K562 treated with DMSO at 1 percent for 48 hours (cell line): ENCODE results near the gene CLDN7. TPM values are rescaled to one million over a fixed set of nuclear protein-coding genes. Genes with fewer than 3 reads are reported as not detected.

Experiments used
- total RNA-seq: library from RNA; unstranded; fragments of 300-600 nt; gene quantifications from 2 replicates; pipeline ENCODE4 v1.2.3, GENCODE V29; 2022; ENCODE audit warnings: low replicate concordance; ENCODE audit errors: extremely low read depth

CLDN7 gene, protein sequence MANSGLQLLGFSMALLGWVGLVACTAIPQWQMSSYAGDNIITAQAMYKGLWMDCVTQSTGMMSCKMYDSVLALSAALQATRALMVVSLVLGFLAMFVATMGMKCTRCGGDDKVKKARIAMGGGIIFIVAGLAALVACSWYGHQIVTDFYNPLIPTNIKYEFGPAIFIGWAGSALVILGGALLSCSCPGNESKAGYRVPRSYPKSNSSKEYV
- not detected in 2 replicates for total RNA-seq

GRCh38 chr17:7262192-7262934 lies at the start of gene CLDN7:
TSS of gene CLDN7 (minus strand) at chr17:7262478. CDS start at chr17:7262043, 435 bp downstream.

DNA sequence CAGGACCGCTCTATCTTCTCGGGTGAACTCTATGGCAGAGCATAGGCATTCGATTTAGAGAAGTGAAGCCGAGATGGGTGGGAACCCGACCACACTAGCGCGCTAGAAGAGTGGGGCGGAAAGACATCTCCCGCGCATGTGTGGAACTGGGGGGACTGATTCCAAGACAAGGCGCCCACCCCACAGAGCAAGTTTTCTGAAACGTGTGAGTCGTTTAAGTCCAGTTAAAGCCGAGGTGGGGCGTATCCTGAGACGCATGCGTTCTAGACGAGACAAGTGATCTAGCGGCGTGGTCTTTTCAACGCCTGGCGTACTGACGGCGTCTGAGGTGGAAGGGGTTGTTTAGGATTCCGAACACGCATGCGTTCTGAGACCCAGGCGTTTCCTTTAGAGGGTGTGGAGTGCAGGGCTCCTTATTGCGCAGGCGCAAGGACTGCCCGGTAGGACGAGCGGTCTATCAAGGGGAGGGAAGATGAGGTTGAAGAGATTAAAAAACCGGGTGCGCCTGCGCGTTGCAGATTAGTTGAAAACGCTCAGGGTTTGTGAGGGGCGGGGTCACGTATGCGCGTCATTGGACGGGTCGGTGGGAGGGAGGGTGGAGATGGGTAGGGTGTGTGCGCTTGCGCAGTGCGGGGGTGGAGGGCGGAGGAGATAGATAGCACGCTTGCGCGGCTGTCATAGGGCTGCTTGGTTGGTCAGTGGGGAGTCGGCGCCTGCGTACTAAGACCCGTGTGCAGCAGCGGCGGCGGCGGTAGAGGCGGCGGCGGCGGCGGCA lies 44.8 kb upstream of the CLDN7 start, which contains the start of gene EIF5A:
EIF5A (plus strand) TSS at position 718 of the 775 bp plus-strand sequence. CDS start 2,008 bp downstream, outside the sequence.

DNA sequence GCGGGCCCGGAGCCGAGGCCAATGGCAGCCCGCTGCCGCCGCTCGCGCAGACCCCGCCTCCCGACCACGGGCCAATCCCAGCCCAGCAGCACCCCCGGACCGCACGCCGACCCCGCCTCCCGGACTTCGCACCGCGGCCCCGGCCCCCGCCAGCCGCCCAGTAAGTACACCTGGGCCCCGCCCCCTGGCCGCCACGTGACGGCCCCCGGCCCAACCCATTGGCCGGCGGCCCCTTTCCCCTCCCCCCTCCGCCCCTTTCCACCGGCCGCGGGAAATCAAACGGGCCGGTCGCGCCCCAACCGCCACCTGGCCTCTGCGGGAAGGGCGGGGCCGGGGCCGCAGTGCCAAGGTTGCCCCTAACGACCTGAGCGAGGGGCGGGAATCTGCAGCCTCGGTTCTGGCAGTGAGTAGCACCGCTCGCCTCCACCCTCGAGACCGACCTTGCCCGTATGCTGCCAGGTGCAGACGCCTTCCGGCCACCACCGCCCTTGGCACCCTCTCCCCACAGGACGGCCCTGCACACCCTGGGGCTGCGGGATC lies 32.4 kb upstream of the CLDN7 start, which contains the start of gene YBX2:
YBX2 (minus strand) TSS at position 26 of the 540 bp plus-strand sequence. CDS start 139 bp downstream, outside the sequence.

DNA sequence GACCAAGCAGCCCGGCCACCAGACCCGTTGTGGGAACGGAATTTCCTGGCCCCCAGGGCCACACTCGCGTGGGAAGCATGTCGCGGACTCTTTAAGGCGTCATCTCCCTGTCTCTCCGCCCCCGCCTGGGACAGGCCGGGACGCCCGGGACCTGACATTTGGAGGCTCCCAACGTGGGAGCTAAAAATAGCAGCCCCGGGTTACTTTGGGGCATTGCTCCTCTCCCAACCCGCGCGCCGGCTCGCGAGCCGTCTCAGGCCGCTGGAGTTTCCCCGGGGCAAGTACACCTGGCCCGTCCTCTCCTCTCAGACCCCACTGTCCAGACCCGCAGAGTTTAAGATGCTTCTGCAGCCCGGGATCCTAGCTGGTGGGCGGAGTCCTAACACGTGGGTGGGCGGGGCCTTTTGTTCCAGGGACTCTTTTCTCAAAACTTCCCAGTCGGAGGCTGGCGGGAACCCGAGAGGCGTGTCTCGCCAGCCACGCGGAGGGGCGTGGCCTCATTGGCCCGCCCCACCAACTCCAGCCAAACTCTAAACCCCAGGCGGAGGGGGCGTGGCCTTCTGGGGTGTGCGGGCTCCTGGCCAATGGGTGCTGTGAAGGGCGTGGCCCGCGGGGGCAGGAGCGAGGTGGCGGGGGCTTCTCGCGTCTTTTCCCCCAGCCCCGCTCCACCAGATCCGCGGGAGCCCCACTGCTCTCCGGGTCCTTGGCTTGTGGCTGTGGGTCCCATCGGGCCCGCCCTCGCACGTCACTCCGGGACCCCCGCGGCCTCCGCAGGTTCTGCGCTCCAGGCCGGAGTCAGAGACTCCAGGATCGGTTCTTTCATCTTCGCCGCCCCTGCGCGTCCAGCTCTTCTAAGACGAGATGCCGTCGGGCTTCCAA lies 19.0 kb upstream of the CLDN7 start, which contains the start of gene SLC2A4:
SLC2A4 (plus strand) TSS at position 645 of the 879 bp plus-strand sequence; CDS start at position 862, 217 bp downstream.

GRCh38 chr17:7252176-7253043 lies 9.9 kb downstream of the CLDN7 start, which contains the start of gene ELP5:
TSS of gene ELP5 (plus strand) at chr17:7252215. CDS start at chr17:7252551, 336 bp downstream.

GRCh38 chr17:7251661-7252175 lies 10.6 kb downstream of the CLDN7 start, which contains the start of gene CTDNEP1:
TSS of gene CTDNEP1 (minus strand) at chr17:7251734. CDS start at chr17:7251296, 438 bp downstream.

GRCh38 chr17:7241783-7242716 lies 20.2 kb downstream of the CLDN7 start, which contains the start of gene GABARAP:
TSS of gene GABARAP (minus strand) at chr17:7242449. CDS start at chr17:7242330, 119 bp downstream.

DNA sequence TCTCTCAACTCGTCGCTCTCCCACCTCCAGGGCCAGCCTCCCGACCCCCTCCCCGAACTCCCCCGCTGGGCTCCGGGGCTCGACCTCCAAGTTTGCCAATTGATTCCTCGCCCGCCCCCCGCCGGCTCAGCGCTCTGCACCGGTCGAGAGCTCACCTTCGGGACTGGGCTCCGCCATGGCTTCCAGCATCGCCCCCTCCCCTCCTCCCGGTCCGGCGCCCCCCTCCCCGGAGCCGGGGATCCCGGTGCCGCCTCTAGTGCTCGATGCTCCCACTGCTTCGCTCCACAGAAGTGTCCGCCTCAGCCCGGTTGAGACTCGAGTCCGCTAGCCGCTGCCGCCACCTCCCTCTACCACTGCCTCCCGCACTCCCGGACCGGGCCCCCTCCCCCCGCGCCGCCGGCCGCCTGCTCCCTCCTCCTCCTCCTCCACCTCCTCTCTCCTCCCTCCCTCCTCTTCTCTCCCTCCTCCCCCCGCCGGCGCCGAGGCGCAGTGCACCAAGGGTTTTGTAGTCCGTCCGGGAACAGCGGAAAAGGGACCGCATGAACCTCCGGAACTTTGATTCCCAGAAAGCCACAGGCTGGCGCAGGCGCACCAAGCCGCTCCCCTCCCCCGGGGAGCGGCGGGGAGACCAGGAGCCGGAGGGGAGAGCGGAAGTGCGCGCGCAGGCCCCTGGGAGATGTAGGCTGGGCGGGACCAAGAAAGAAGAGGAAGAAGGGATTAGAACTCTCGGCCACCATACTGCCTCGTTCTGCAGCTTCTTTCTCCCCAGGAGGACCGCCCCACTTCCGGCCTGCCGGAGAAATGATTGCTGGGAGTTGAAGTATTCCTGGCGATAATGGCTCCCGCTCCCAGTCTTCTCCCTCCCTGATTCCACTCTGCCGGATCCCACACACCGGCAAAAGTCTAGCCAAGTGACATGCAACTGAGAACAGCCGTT lies 22.9 kb downstream of the CLDN7 start, which contains the start of gene PHF23:
PHF23 (minus strand) TSS at position 367 of the 937 bp plus-strand sequence; CDS start at position 189, 178 bp downstream.

DNA sequence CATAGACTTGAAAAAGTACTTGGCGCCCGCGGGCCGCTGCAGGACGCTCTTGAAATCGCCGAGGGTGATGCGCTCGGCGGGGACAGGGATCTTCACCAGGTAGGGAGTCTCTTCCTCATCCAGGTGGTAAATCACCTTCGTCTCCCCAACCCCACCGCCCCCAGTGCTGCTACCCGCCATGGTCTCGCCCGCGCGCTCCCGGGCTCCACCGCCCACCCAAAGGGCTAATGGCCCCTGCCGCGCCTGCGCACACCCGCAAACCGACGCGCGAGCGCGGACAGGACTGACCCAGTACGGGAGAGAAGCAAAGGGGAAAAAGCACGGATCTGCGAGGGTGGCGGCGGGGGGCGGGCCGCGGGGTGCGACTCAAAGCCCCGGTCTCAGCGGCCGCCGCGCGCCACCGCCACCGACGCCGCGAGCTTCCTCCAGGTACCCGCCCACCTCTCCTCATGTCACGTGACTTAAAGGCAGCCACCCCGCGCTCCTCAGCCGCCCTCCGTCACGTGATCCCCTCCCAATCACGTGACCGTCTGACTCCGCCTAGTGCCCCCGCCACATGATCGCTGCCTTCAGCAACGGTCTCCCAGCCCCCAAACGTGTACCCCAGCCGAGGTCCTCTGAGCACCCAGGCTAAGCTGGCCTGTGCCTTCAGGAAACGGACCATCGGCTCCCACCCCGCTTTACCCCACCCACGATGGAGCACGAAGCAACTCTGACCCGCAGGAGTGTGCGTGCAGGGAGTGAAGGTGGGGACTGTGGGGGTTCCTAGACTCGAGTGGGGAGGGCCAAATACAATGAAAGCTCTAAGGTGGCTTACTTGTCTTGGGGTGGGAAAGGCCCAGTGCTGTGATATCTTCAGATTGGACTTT lies 28.0 kb downstream of the CLDN7 start, which contains the start of gene DVL2:
DVL2 (minus strand) TSS at position 435 of the 869 bp plus-strand sequence; CDS start at position 180, 255 bp downstream.

DNA sequence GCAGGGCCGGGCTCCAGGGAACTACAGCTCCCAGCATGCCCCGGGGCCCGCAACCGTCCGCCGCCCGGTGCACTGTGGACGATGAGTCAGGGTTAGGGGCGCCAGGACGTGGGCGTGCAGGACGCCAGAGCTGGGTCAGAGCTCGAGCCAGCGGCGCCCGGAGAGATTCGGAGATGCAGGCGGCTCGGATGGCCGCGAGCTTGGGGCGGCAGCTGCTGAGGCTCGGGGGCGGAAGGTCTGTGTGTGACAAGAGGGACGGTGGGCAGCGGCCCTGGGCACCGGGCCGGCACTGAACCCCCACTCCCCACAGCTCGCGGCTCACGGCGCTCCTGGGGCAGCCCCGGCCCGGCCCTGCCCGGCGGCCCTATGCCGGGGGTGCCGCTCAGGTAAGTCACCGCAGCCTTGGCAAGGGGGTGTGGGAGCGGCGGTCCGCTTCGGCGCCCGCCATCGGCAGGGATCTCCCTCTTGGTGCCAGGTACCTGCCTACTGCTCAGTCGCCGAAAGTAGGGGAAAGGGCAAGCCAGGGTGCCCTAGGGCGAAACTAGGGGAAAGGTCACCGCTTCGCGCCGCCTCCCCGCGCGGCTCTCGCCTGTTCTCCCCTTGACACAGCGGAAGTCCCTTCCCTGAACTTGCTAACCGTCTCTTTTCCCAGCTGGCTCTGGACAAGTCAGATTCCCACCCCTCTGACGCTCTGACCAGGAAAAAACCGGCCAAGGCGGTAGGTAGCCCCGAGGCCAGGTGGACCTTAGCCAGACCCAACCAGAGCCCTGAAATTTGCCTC lies 42.3 kb downstream of the CLDN7 start, which contains the start of the genes ACADVL and DLG4:
ACADVL (plus strand) TSS at position 127 of the 781 bp plus-strand sequence; CDS start at position 174, 47 bp downstream.
DLG4 (minus strand) TSS at position 25 of the 781 bp plus-strand sequence.

Other genes with a start within 250 kb of the CLDN7 start
- gene RNASEK, start 249.9 kb downstream of the CLDN7 start, total RNA-seq: not detected in 2 replicates
- not detected in 2 replicates for gene BCL6B, start 239.4 kb downstream of the CLDN7 start, total RNA-seq
- not detected in 2 replicates for gene SLC16A13, start 226.5 kb downstream of the CLDN7 start, total RNA-seq
- not detected in 2 replicates for gene SLC16A11, start 218.4 kb downstream of the CLDN7 start, total RNA-seq
- gene CLEC10A, start 182.2 kb downstream of the CLDN7 start, total RNA-seq: not detected in 2 replicates
- gene ASGR2, start 147.7 kb downstream of the CLDN7 start, total RNA-seq: not detected in 2 replicates
- gene ASGR1, start 83.1 kb downstream of the CLDN7 start, total RNA-seq: not detected in 2 replicates
- not detected in 2 replicates for gene DLG4, start 42.6 kb downstream of the CLDN7 start, total RNA-seq
- gene ACADVL, start 42.5 kb downstream of the CLDN7 start, total RNA-seq: 648 TPM in 1 of 2 replicates, not detected in the other
- not detected in 2 replicates for gene DVL2, start 28.0 kb downstream of the CLDN7 start, total RNA-seq
- gene PHF23, start 23.0 kb downstream of the CLDN7 start, total RNA-seq: not detected in 2 replicates
- not detected in 2 replicates for gene GABARAP, start 20.0 kb downstream of the CLDN7 start, total RNA-seq
- gene CTDNEP1, start 10.7 kb downstream of the CLDN7 start, total RNA-seq: not detected in 2 replicates
- not detected in 2 replicates for gene ELP5, start 10.3 kb downstream of the CLDN7 start, total RNA-seq
- gene SLC2A4, start 19.2 kb upstream of the CLDN7 start, total RNA-seq: not detected in 2 replicates
- gene YBX2, start 32.2 kb upstream of the CLDN7 start, total RNA-seq: not detected in 2 replicates
- 875 TPM in 1 of 2 replicates, not detected in the other for gene EIF5A, start 45.1 kb upstream of the CLDN7 start, total RNA-seq
- not detected in 2 replicates for gene GPS2, start 52.9 kb upstream of the CLDN7 start, total RNA-seq
- gene NEURL4, start 66.9 kb upstream of the CLDN7 start, total RNA-seq: not detected in 2 replicates
- gene ACAP1, start 74.1 kb upstream of the CLDN7 start, total RNA-seq: not detected in 2 replicates
- gene KCTD11, start 89.7 kb upstream of the CLDN7 start, total RNA-seq: not detected in 2 replicates
- gene TMEM95, start 92.7 kb upstream of the CLDN7 start, total RNA-seq: not detected in 2 replicates
- not detected in 2 replicates for gene TNK1, start 118.6 kb upstream of the CLDN7 start, total RNA-seq
- gene PLSCR3, start 132.0 kb upstream of the CLDN7 start, total RNA-seq: not detected in 2 replicates
- not detected in 2 replicates for gene TMEM256, start 141.6 kb upstream of the CLDN7 start, total RNA-seq
- gene NLGN2, start 145.4 kb upstream of the CLDN7 start, total RNA-seq: not detected in 2 replicates
- gene SPEM1, start 157.8 kb upstream of the CLDN7 start, total RNA-seq: not detected in 2 replicates
- not detected in 2 replicates for gene SPEM2, start 163.1 kb upstream of the CLDN7 start, total RNA-seq
- not detected in 2 replicates for gene SPEM3, start 166.4 kb upstream of the CLDN7 start, total RNA-seq
- gene TMEM102, start 173.0 kb upstream of the CLDN7 start, total RNA-seq: not detected in 2 replicates
- not detected in 2 replicates for gene FGF11, start 177.0 kb upstream of the CLDN7 start, total RNA-seq
- not detected in 2 replicates for gene CHRNB1, start 182.6 kb upstream of the CLDN7 start, total RNA-seq
- not detected in 2 replicates for gene ZBTB4, start 217.2 kb upstream of the CLDN7 start, total RNA-seq
- not detected in 2 replicates for gene SLC35G6, start 219.0 kb upstream of the CLDN7 start, total RNA-seq
- 83.6 TPM in 1 of 2 replicates, not detected in the other for gene POLR2A, start 221.9 kb upstream of the CLDN7 start, total RNA-seq